Stimulated activated CD8-positive, alpha-beta memory T cell treated with anti-CD3 and anti-CD28 coated beads, Interleukin-7, amount 100 ng/mL, for 48 hours (primary cell): ENCODE data around the gene PRAMEF12.
"Not testable (repeated sequence)": the region's sequence is repeated elsewhere in the genome, so short reads cannot be mapped to it uniquely, and the experiment has no call there.

Experiments
- DNase-seq, 2 donors: peaks; one replicate each; pipeline ENCODE4 v3.0.0-alpha.2; 2020; ENCODE audit warnings: low read depth in 1 of 2; ENCODE audit errors: extremely low read depth in 1 of 2

Gene PRAMEF12

GRCh38 chr1:12773438-12773837 lies at the start of gene PRAMEF12:
TSS of gene PRAMEF12 (plus strand) at chr1:12773738. CDS start at chr1:12774868, 1,130 bp downstream.
- DNase-seq: no peak

DNA sequence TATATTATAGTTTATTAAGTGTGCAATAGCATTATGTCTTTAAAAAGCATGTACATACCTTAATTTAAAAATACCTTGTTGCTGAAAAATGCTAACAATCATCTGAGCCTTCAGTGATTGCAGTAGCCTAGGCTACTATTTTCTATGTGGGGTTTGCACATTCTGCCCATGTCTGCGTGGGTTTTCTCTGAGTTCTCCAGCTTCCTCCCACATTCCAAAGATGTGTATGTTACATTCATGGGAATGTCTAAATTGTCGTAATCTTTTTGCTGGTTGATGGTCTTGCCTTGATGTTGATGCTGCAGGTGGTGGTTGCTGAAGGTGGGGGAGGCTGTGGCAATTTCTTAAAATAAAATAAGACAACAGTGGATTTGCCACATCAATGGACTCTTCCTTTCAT lies 45.1 kb upstream of the PRAMEF12 start:
- no peak for DNase-seq

DNA sequence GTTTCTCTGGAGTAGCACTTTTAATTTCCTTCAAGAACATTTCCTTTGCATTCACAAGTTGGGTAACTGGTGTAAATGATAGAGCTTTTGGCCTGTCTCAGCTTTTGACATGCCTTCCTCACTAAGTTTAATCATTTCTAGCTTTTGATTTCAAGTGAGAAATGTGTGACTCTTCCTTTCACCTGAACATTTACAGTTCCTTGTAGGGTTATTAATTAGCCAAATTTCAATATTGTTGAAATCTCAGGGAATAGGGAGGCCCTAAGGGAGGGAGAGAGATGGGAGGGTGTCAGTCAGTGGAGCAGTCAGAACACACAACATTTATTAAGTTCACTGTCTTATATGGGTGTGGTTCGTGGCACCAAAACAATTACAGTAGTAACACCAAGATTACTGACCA lies 43.4 kb upstream of the PRAMEF12 start:
- DNase-seq: no peak

- DNase-seq: not testable (repeated sequence)
Measured at GRCh38 chr1:12731084-12731483, 42.5 kb upstream of the PRAMEF12 start.

GRCh38 chr1:12734651-12735050 lies 38.9 kb upstream of the PRAMEF12 start:
- no peak for DNase-seq

DNA sequence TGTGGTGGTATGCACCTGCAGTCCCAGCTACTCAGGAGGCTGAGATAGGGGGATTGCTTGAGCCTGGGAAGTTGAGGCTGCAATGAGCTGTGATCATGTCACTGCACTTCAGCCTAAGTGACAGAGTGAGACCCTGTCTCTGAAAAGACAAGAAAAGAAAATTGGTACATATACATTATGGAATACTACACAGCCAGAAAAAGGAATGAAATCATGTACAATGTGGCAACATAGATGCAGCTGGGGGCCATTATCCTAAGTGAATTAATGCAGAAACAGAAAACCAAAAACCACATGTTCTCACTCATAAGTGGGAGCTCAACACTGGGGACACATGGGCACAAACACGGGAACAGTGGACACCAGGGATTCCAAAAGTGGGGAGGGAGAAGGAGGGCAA lies 34.6 kb upstream of the PRAMEF12 start:
- DNase-seq: no peak

DNA sequence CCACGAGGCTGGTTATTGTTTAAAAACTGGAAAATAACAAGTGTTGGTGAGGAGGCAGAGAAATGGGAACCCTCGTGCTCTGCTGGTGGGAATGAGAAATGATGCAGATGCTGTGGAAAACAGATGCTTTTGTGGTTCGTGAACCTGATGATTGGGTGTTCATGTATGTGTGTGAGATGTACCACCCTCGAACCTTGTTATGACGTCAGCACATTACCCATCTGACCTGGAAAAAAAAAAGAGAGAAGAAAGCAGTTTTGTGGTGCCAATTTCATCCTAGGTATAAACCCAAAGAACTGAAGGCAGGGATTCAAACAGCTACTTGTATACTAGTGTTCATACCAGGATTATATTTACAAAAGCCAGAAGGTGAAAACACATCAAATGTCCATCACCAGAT lies 33.9 kb upstream of the PRAMEF12 start:
- DNase-seq: no peak

- no peak for DNase-seq
Measured at GRCh38 chr1:12741946-12742345, 31.6 kb upstream of the PRAMEF12 start.

- no peak for DNase-seq
Measured at GRCh38 chr1:12745126-12745991, 28.2 kb upstream of the PRAMEF12 start.

DNA sequence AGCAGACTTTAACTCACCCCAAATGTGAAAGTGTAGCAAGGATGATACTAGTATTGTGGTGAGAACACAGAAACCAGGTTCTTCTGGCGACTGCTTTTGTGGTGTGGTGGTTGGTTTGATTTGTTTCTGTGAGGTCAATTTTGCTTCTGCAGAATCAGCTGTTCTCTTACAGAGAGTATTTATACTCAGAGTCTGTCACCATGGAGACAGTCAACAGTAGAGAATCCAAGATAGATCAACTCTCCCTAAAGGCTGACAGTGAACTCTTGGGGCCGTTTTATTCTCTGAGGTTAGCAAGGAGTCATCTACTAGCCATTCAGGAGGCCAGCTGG lies 27.6 kb upstream of the PRAMEF12 start, which contains the start of gene CFAP107:
TSS of gene CFAP107 (plus strand) at position 209 of the 332 bp plus-strand sequence. CDS start 231 bp downstream, outside the sequence.
- DNase-seq: no peak

DNA sequence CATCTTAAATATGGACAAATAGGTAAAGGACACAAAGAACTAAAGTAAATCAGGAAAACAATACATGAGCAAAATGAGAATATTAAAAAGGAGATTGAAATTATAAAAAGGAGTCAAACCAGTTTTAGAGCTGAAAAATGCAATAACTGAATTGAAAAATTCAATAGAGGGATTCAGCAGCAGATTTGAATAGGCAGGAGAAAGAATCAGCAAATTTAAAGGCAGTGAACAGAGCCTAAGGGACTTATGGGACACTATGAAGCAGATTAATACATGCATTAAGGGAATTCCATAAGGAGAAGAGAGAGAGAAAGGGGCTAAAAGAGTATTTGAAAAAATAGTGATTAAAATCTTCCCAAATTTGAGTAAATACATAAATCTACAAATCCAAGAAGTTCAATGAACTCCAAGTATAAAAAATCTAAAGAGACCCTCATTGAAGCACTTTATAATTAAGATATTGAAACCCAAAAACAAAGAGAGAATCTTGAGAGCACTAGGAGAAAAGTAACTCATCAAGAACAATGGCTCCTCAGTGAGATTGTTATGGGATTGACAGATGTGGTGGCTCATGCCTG lies 24.7 kb upstream of the PRAMEF12 start:
- DNase-seq: no peak

DNA sequence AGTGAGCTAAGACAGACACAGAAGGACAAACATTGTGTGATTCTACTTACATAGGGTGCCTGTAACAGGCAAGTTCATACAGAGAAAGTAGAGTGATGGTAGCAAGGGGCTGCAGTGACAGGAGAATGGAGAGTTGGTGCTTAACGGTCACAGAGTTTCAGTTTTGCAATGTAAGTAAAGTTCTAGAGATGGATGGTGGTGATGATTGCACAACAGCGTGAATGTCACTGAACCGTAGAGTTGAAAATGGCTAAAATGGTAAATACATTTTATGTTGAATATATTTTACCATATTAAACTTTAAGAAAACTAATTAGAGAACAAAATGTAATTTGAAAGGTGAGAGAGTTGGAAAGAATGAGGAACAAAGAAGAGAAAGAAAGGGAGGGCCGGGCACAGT lies 18.8 kb upstream of the PRAMEF12 start:
- DNase-seq: no peak

DNA sequence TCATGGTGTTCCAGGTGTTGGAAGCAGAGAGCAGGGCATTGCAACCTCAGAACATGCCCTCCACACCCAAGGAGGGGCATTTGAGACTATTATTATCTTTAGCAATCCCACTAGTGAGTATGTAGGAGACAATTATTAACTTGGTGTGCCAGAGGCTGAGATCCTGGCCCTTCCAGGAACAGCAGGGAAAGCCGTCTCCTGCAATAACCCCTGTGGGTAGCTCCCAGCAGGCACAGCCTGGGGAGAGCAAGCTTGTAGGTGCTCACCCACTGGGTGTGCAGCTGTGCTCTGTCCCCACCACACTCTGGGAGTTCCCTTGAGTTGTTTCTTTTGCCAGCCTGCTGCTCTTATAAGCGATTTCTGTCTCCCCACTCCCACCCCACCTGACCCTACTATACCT lies 17.3 kb upstream of the PRAMEF12 start:
- DNase-seq: no peak

GRCh38 chr1:12756768-12757413 lies 16.6 kb upstream of the PRAMEF12 start:
- no peak for DNase-seq

GRCh38 chr1:12757836-12758235 lies 15.7 kb upstream of the PRAMEF12 start:
- DNase-seq: no peak

- DNase-seq: no peak
Measured at GRCh38 chr1:12760256-12760795, 13.2 kb upstream of the PRAMEF12 start.

DNA sequence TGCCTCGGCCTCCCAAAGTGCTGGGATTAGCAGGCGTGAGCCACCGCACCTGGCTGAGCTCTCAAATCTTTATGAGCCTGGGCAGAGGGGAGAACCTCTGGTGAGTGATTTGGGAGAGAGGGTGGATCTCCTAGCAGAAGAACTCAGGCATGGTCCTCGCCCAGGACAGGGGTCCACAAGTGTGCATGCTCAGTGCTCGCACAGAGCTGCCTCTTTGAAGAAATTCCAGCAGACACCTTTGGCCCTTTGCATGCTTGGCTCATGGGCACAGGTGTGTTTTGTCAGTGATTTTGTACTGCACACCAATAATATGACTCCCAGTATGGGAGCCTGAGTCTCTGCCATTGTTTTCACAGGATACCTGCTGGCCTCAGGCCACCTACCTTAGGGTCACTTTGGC lies 11.8 kb upstream of the PRAMEF12 start:
- DNase-seq: no peak

- DNase-seq: no peak
Measured at GRCh38 chr1:12762766-12763165, 10.8 kb upstream of the PRAMEF12 start.

DNA sequence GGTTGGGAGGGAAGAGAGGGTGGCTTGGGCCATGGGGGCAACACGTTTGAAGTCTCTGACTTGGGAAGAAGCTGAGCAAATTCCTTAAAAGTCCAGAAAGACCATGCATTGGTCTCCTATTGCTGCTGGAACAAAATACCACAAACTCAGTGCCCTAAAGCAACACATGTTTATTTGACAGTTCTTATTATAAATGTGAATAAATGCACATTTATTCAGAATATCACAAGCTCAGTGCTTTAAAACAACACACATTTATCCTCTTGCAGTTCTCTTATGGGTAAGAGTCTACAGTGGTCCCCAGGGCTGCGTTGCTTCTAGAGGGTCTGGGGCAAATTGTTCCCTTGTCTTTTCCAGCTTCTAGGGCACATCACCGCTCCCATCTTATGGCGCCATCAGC lies 10.1 kb upstream of the PRAMEF12 start:
- no peak for DNase-seq

- DNase-seq: no peak
Measured at GRCh38 chr1:12764016-12764415, 9.5 kb upstream of the PRAMEF12 start.

DNA sequence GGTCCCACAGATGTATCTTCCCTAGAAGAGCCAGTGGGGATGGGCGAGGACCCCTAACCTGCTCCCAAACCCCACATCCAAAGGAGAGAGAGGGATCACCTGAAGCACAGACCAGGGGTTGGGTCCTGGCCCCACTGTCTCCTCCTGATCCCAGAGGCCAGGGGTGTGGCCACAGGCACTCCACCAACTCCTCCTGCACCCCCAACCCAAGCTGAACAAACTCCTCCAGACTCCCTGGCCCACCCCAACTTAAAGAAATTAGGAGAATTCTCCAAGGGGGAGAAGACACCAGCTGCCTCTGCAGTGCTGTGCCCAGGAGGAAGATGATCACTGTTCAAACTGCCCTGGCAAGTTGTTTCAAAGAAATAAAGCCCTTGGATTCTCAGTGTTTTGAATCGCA lies 4.5 kb upstream of the PRAMEF12 start:
- no peak for DNase-seq
